NCI-H345 treated with DMSO at 0.1 percent for 48 hours (cell line): ENCODE measurements around the gene VGLL3.
"Not testable (repeated sequence)": the region's sequence is repeated elsewhere in the genome, so short reads cannot be mapped to it uniquely, and the experiment has no call there.

Experiments used
- DNase-seq: peaks from one replicate; lab custom pipeline; 2025; ENCODE audit not compliant: unreplicated experiment; lab: John Stamatoyannopoulos, UW

The VGLL3 gene, protein sequence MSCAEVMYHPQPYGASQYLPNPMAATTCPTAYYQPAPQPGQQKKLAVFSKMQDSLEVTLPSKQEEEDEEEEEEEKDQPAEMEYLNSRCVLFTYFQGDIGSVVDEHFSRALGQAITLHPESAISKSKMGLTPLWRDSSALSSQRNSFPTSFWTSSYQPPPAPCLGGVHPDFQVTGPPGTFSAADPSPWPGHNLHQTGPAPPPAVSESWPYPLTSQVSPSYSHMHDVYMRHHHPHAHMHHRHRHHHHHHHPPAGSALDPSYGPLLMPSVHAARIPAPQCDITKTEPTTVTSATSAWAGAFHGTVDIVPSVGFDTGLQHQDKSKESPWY

DNA sequence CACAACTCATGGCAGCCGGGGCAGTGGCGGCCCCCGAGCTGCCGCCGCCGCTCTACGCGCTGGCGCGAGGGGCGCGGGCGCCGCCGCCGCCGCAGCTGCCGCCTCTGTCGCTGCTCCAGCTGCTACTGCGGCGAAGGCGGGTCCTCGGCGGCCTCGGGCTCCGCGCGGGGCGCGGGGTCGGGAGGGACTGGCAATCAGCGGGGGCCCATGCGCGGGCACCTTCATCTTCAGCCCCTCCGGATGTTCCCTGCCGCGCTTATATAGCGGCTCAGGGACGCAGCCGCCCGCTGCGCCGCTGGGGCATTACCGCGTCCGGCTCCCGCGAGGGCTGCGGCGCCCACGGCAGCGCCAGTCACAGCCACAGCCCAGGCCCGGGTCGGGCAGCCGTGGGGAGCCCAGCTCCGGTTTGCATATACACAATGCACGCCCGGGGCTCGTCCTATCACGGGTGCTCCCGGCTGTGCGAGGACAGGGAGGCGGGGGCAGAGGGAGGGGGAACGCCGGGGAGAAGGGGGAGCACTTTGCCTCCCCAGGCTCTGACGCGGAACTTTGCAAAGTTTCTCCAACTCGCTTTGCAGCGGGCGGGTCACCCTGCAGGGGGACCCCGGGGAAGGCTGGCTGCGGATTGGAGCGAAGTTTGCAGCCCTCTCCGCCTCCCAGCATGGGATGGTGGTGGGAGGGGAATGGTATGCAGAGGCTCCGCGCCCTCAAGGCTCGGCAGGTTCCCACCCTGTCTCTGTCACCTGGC, at the start of gene VGLL3:
VGLL3 (minus strand) TSS at position 416 of the 748 bp plus-strand sequence; CDS start at position 10, 406 bp downstream.
- DNase-seq, result no peak

DNA sequence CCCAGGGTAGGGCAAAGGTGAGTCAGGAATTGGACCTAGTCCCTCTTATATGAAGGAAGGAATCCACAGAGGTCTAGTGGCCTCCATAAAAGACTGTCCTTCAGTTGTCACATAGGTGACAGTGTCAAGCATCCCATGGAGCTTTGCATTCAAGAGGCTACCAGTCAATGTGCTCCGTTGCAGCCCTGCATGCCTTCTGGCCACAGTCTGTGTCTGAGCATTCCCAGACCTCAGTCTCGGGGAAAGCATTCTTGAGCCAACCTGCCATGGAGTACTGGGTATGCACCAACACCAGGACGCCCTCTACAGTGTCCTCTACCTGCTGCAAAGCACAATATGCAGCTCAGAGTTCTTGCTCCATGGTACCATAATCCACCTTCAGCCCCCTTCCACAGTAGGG, 46.7 kb upstream of the VGLL3 start:
- no peak for DNase-seq

DNA sequence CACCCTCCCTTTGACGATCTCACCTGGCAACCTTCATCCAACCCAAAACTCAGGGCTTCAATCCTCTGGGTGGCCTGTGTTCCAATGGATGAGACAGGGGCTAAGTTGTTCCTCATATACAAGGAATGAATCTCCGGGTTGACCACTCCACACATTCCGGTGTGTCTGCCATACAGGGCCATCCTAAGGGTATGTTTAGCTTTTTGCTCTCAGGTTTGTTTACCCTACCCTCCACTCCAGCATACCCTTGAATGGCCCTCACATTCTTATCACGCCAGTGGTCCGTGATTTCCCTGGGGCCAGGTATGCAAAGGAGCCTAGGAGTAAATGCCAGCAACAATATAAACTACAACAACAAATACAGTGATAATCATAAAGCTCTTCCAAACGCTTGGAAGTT, 45.7 kb upstream of the VGLL3 start:
- no peak for DNase-seq

DNA sequence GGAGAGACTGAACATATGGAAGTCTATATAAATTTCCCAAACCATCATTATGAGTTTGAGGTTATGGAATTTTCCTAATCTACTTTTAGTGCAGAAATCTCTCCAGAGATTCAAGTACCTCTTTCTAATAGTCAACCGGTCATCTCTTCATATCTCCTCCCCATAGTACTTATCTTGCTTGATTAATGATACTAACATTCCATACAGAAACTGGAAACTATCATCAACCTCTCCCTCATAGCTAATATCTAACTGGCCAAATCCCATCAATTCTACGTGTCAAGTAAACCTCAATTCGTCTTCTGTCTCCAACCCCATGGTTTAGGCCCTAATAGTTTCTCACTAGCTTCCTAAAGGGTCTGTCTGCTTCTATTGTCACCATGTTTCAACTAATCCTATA, 44.4 kb upstream of the VGLL3 start:
- no peak for DNase-seq

DNA sequence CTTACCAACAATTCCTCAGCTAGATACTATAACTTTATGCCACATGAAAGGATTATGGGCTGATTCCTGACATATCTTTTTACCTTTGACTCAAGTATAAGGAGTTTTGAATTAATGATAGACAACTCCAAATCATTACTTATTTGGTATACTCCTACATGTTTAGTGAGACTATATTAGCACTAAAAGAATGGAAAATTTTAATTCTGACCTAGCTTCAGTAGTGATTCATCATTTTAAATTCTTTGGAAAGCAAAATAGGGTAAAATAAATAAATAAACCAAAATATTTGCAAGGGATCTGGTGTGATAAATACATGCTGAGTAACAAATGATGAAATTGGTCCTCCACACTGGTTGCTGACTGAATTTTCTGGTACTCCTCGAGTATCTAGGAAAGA, 42.3 kb upstream of the VGLL3 start:
- no peak for DNase-seq

DNA sequence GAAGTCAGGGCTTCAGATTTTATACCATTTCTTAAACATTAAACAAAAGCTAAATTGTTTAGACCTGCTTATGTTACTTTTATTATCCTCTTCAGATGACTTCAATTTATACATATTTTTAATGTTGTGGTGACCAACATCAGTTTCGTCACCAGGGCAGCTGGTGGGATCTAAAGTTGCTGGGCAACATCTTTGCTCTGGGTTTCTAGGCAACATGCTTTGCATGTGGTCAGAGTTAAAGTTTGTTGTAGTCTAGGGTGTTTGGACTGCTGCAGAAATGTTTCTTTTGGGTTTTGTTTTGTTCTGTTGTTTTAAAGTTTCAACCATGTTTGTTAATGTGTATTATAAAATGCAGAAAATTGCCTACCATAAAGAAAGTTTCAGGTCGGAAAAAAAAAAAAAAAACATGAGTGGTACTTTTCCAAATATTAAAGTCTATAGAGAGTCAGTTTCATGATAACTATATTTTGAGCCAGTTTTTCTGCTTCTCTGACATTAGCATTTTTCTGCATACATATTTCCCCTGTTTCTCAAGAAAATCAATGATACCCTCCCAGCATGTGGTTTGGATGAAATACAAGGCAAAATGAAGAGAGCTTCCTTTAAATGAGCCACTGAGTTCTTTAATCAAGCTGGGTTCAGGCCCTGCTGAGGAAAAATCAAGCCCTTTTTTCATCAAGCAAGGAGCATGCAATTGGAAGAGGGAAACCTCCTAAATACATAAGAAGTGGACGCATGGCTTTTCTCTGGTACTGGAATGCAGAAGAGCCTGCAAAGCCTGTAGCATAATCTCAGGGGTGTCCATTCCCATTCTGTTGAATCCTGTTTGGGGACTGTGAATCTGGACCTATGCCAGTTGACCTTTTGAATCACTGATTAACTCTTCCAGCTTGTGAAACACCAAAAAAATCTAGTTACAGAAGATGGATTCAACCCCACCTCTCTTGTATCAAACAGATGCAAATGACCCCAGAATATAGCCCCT, 35.0 kb upstream of the VGLL3 start:
- DNase-seq, result no peak

DNA sequence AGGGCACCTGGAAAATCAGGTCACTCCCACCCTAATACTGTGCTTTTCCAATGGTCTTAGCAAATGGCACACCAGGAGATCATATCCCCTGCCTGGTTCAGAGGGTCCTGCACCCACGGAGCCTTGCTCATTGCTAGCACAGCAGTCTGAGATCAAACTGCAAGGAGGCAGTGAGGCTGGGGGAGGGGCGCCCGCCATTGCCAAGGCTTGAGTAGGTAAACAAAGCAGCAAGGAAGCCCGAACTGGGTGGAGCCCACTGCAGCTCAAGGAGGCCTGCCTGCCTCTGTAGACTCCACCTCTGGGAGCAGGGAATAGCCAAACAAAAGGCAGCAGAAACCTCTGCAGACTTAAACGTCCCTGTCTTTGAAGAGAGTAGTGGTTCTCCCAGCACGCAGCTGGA, 26.4 kb upstream of the VGLL3 start:
- not testable (repeated sequence) for DNase-seq

DNA sequence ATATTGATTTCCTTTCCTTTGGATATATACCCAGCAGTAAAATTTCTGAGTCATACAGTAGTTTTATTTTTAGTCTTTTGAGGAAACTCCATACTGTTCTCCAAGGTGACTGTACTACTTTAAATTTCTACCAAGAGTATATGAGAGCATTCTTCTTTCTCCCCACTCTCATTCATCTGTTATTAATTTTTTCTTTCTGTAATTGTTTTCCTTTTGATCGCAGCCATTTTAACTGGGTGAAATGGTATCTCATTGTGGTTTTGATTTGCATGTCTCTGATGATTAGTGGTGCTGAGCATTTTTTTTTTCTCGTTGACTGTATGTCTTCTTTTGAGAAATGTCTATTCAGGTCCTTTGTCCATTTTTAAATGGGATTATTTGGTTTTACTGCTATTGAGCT, 18.3 kb upstream of the VGLL3 start:
- no peak for DNase-seq

DNA sequence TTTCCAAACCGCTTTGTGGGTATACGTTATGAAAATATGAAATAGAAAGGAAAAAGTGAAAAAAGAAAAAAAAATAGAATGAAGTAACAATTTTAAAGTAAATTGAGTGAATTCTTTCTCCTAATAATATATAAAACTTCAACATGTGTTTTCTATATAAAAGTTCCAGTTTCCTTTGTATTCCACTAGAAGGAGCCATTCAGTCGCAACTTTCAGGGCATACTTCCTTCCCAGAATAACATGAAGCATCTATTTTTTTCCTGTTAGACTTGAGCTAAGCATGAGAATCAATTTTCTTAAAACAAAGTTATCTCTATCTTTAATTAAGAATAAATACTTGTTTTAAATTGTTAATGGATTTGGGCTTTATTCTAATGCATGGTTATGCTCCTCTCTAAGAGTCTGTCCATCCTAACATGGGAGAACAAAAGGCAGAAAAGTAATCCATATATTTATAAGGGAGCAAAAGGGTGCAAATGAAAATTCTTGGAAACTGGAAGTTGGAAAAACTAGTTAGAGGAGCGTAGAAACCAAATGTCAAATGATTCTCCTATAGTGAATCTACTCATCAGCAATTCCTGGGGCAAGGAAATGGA, 16.0 kb upstream of the VGLL3 start:
- DNase-seq, result no peak

DNA sequence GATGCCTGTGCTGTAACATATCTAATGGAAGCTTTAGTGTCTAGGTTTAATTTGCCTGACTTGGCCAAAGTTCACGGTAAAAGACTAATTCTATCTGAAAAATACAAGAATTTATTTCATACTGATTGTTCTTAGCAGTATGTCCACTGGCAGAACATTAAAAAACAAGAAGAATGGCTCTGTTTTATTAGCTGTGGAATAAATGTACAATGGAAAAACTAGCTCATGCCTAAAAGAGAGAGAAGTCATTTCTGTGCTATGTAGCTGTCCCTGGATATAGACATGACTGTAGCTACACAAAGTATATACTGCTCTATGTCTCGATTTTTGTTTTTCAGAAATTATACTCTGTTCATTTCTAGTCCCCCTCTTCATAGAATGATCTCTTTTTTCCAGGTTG, 13.9 kb upstream of the VGLL3 start:
- no peak for DNase-seq

DNA sequence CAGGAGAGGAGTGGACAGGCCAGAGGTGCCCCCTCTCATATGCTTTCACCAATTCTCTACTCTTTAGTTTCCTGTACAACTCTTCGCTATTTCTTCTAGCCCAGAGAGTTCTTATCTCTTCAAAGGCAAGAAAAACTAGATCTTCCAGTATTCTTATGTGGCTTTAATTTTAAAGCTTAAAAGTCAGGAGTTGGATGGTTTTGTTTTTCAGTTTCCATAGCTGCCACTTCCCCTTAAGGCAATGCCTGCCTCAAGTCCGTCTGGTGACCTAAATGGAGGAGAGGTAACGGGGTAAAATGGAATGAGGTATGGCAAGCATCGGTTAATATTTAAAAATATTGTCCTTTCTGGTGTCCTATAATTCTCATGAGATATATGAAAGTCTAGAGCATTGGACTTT, 11.4 kb upstream of the VGLL3 start:
- no peak for DNase-seq

DNA sequence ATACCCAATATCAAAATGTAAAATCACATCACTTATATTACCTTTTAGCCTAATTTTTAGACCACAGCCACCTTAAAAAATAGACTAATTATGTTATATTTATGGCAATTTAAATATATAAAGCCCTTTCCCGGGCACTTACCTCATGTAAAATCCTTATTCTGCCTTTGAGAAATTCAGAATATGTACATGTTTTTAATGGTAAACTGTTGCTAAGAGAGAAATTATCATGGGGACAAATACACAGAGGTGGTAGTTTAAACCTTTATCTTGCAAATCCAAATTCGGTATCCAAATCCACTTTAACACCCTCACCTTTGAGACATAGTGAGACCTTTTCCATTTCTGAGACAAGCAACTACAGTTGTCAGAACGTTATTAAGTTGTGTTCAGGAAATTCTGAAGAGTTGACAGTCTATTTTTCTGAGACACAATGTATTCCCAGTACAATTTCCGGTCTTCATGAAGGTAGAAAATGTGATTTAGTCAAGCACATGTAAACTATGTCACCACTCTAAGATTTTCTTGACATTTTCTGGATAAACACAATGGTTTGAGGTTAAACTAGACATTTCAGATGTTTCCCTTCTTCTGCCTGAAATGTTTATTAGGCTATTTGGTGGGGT, 10.6 kb upstream of the VGLL3 start:
- DNase-seq, result no peak

DNA sequence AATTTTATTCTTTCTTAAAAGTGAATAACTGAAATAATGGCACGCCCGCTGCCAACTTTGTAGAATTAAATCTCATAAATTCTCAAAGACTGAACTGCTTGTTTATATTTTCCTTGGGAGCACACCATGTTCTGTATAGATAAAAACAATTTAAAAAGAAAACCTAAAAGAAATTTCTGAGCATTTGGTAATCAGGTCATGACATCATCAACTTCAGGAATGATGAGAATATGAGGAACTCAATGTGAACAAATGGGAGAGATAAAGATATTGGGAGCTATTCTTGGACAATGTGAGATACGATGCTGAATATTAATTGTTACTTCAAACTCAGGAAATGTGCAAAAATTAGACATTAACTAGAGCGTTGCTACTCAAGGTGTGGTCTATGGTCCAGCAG, 10.0 kb upstream of the VGLL3 start:
- DNase-seq, result no peak

DNA sequence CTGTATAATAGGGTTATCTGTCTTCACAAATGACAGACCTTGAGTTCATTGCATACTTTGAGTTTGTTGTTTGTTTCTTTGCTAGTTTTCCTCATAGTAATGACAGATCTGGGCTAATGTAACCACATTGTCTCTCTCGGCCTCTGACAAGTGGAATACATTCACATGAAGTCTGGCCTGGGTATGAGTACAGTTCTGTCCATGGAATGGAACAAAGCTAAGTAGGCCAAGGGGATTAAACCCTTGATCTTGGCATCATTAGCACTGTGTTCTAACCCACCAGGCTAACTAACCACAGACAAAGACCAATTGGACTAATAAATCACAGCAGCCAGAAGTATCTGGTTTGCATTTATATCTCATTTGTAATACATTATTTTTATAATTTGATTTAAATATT, 7.6 kb upstream of the VGLL3 start:
- no peak for DNase-seq

DNA sequence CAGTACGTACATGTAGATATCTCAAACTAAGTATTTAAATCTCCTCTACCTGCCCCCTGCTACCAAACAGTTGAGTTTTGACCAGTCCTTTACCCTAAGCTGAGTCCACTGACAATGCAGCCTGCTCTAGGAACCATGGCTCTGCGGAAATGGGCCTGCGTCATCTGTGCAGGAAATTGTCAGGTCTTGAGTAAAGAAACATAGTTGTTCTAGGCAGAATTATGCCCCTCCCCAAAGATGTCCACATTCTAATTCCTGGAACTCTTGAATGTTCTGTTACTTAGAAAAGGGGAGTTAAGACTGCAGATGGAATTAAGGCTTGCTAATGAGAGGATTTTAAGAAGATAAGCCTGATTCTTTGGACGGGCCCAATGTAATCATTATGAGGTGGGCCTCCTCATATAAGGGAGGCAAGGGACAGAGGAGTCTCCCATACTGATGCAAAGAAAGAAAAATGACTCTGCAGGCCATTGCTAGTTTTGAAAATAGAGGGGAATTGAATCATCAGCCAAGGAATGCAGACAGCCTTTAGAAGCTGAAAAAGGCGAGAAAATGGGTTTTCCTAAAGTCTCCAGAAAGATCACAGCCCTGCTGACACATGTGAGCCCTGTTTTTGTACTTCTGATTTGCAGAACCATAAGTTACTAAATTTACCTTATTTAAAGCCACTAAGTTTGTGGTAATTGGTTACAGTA, 5.5 kb upstream of the VGLL3 start:
- DNase-seq, result no peak

DNA sequence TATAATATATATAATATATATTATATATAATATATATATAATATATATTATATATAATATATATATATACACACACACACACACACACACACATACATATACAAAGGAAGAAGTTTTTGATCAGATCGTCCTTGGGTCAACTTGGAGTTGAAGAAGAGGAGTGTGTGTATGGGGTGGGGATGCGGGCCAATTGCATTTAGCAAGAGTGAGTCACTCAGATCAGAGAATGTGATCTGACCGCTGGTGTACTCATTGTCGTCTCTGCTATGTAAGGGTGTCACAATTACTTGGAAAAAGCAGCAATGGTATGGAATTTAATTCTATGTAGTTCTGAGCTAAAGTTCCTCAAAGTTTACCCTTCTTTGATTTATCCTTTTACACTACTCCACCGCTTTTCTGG, 4.6 kb upstream of the VGLL3 start:
- DNase-seq, result no peak

DNA sequence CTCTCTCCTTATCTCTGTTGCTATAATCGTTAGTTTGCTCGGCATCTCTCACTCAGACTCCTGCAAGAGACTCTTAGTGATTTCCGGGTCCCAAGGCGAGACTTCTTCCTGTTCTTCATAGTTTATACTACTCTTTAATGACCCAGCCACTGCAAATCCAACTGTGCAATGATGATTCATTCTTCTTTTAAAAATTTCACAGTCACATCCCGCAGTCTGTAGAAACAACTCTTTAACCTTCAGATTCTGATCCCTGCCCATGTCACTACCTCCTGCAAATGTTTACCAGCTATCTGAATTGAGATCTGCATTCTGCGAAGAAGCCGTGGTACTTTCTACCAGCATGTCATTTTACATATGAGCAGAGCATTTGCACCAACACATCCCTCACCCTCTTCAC, 2.8 kb upstream of the VGLL3 start:
- DNase-seq, result no peak

DNA sequence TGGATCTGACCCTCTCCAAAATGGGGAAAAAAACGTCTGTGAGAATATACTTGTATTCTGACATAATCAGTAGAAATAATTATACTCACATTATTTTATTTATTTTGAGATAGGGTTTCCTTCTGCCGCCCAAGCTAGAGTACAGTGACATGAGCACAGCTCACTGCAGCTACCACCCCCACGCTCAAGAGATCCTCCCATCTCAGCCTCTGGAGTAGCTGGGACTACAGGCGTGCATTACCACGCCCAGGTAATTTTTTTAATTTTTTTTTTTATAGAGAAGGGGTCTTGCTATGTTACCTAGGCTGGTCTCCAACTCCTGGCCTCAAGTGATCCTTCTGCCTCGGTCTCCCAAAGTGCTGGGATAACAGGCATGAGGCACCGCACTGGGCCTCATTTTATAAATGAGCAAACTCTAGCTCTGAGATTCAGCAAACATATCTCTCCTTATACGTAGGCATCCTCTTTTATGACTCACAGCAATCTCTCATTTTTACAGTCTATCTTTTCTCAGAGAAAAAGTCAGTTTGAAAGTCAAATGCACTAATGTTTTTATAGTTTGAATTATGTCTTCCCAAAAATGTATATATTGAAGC, 989 bp upstream of the VGLL3 start:
- DNase-seq, result no peak

DNA sequence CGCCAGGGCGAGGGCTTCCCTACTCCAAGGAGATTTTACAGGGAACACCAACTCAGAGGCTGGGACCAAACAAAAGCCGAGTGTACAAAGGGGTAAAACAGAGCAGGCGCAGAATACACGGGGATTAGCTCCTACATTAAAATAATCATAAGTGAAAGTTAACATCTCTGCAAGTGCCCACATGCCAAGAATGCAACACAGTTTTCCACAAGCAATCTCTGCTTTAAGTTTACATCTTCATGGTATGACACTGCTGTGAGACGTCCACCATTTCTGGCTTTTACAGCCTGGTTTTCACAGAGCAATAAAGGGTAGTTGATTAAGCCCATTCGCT, 500 bp upstream of the VGLL3 start:
- peak; percentile 12 for DNase-seq
